Activated CD4-positive, alpha-beta T cell treated with anti-CD3 and anti-CD28 coated beads, Interleukin-2, Interleukin-6, amounts not matched to agents 100 ng/mL and 50 ng/mL, durations not matched to agents 16 hours and 8 hours (primary cell): ENCODE data around the gene CGB7.

Experiments
- DNase-seq: peaks from one replicate; pipeline ENCODE4 v3.0.0-alpha.2; 2020

Gene CGB7

DNA sequence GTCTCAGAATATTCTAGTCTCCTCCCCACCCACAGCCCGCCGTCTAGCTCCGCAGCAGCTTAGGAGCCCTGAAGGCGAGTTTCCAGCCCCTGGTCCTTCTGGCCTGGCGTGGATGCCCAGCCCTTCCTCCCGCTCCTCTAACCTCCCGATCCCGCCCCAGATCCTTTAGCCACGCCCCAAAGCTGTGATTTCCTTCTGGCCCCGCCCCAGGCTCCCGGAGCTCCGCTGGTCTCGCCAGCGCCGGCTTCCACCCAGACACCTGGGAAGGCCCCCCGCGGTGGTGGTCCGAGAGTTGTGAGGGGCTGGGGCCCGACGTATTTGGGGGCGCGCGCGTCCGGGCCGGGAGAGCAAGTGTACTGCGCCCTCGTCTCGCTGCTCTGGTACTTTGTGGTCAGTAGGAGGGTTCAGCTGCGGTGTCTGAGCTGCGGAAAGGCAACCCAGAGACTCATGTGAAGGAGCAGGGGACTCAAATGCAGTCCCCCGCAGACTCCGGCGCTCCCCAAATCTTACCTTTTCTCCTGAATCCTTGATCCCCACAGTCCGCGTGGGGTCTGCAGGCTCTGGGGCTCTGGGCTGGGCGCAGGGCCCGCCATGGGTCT is at the start of gene CGB7:
Gene CGB7, minus strand, starts transcription at position 114 of the 599 bp plus-strand sequence. CDS start 2,374 bp downstream, outside the sequence.
- DNase-seq = peak; percentile 32

DNA sequence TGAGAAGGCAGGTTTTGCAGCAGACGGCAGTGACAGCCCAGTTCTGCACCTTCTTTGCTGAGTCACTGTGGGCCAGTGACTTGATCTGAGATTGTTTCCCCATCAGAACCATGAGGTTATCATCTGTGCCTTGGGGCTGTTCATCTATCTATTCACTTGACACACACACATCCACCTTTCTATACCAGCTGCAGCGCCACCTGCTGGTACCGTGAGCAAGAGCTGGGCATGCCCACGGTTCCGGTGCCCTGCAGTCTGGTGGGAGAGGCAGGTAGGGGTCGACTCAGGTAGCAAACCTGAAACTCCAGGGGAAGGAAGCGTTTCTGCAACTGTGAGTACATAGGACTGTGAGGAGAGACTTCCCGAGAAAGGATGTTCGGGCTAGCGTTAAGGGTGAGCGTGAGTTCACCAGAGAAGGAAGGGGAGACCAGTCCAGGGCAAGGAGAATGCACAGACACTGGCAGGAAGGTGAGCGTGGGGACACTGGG is 49.1 kb upstream of the CGB7 start:
- peak; percentile 72 for DNase-seq

DNA sequence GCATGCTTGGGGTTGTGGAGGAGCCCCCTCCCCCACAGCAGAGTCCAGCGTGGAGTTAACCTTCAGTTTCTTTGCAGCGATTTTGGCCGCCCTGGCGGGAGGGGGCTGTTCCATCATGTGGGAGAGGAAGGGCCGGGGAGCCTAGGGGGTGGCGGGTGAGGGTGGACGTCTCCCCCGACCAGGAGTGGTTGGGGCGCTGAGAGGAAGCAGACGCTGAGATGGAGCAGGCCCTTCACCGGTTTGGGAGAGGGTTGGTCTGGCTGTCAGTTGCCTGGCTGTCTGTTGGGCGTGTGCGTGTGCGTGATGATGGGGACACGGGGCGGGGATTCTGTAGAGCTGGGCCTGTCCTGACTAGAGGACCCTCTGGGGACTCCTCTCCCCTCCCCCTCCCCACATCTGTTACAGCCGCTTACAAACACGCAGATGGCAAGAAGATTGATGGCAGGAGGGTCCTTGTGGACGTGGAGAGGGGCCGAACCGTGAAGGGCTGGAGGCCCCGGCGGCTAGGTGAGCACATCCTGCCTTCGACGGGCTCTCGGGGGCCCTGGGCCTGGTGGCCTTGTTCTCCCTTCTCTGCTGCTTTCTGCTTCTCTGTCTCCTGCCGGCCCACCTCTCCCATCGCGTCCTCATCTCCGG is 46.8 kb upstream of the CGB7 start:
- DNase-seq = no peak

DNA sequence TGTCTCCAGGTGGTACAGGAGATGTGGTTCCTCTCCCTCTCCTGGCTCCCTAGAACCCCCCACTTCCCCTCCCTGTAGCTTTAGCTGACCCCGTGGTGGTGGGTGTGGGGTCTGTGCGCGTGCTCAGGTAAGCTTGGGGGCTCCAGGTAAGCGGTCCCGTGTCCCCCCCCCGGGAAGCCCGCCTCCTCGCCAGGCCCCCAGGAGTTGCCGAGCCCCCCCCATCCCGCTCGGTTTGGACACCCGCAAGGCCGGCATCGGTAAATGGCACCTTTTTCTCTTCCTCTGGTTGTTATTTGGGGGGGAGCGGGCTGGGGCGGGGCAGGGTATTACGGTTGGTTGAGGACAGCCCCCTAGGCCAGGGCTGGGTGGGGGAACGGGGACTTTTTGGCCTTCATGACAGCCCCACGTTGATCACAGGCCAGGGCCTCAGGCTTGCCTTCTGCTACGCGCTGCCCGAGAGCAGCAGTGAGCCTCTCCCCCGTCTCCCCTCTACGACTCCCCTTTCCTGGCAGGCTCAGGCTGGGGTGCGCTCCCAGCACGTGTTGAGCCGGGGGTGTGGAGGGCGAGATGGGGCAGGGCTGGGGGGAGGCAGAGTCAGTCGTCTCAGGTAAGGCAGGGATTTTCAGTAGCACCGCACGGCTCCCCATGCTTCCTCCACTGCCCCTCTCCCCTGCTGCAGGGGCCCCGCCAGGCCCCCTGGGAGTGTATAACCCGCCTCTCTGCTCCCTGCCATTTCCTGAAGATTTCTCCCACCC is 46.0 kb upstream of the CGB7 start:
- DNase-seq = no peak

DNA sequence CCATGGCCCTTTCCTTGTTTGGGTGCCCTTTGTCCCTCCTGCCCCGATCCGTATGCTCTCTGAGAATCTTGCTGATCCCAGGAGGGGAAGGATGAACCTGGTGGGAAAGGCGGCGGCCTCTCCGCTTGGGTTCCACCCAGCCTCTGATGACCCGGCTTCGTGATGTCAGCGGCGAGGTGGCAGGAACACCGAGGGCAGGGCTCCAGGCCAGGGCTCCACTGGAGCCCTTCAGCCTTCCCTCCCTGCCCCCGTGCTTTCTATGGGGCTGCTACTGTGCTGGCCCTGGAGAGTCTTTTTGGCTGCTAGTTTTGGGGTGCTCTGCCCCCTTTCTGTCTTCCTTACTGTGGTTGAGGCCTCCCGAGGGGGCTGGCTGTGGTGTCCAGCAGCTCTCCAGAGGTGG is 44.8 kb upstream of the CGB7 start:
- no peak for DNase-seq

DNA sequence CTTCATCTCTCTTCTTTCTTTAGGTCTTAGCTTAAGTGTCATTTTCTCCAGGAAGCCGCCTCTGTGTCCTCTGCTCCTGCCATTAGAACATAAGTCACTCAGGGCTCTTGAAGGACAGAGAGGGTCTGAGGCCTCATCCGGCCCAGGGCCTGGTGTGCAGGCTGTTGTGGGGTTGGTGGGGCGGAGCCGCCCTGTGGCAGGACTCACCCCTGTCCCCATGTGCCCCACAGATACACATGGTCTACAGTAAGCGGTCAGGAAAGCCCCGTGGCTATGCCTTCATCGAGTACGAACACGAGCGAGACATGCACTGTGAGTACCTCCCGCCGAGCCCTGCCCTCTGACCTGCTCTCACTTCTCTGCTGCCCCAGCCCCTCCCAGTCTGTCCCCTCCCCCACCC is 43.6 kb upstream of the CGB7 start:
- no peak for DNase-seq

DNA sequence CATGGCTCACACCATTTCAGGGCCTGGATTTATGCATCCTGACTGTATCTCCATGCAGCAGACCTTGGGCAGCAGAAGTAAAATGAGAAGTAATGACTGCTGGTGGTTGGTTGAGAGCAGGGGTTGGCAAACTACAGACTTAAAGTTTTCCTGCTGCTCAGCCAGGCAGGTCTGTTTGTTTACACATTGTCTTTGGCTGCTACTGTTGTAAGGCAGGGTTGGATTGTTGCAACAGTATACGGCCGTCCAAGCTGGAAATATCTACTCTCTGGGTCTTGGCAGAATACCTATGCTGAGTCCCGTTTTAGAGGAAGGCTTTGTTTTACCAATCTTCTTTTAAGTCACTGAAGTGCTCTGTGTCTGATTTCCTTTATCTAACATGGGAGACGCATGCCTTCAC is 41.2 kb upstream of the CGB7 start:
- no peak for DNase-seq

DNA sequence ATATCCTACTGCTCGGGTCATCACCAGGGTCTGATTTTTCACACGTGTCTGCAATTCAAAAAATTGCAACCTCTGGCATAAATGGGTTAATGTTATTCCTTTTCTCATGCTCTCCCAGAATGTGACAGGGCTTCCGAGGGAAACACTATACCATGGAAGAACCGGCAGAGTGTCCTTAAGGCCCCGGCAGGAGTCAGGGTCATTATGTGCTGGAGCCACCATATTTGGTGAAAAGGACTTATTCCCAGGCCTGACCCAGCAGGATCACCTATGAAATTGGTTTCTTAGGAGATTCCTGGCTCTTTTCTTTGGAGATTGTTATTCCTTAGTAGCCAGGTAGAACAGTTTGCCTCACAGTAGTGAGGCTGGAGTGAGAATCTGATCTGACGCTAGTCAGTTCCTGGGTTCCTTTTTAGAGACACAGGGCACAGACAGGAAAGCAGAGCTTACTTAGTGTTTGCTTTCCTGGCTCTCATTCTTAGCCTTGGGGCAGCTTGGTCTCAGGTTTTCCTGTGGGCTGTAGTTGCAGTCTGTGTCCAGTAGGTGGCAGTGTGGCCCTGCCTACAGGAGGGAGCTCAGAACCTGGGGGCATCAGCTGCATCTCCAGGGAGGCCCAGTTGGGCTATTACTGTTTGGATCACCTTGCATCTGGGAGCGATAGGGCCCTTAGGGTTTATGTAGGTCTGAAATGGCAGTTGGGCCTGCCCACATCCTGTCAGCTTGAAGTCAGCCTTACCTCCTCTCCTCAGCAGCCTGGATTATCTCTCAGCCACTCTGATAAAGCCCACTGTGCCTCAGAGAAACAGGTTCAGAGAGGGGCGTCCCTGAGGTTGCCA is 40.1 kb upstream of the CGB7 start:
- DNase-seq = peak; percentile 83

DNA sequence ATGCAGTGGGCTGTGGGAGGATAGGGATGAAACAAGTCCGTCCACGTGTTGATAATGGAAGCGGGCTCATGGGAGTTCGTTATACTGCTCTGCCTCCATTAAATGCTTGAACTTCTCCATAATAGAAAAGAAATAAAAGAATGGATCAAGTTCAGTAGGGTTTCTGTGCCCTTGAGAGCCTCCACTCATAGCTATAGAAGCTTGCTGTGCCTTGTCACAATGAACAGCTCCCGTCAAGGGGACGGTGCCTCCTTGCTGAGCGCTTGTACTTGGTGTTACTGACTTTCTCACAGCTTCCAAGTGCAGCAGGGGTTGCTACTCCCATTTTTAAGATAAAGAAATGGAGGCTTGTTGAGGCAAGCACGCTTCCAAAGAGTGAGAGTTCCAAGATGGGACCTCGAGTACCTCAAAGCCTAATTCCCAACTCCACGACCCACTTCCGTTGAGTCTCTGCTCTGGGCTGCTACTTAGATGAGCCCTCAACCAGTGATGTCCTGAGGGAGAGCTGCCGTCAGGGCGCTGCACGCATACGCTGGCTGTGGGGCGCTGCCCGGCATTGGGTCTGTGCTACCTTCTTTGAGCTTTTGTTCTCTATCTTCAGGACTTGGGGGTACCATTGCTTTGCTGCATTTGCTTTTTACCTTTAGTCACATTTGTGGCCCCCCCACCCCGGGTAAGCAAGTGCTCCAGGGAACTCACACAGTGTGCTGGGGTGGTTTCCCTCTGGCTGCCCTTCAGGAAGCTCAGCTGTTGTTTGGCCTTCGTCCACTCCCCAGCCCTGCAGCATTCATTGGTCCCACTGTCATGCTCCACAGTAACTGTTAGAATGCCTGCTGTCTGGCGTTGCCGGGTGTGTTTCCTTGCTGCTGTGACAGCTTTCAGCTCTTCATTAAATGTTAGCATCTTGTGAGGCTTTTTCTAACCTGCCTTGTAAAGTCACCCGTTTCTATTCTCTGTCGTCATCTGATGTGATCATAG is 37.2 kb upstream of the CGB7 start:
- no peak for DNase-seq

DNA sequence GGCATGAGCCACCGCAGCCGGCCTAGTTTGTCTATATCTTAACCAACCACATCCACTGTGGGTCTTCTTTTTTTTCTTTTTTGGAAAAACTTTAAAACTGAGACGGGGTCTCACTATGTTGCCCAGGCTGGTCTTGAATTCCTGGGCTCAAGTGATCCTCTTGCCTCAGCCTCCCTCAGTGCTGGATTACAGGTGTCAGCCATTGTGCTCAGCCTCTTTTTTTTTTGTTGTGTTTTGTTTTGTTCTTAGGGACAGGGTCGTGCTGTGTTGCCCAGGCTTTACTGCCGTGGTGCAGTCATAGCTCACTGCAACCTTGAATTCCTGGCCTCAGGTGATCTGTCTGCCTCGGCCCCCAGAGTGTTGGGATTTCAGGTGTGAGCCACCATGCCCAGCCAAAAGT is 35.1 kb upstream of the CGB7 start:
- DNase-seq = no peak

DNA sequence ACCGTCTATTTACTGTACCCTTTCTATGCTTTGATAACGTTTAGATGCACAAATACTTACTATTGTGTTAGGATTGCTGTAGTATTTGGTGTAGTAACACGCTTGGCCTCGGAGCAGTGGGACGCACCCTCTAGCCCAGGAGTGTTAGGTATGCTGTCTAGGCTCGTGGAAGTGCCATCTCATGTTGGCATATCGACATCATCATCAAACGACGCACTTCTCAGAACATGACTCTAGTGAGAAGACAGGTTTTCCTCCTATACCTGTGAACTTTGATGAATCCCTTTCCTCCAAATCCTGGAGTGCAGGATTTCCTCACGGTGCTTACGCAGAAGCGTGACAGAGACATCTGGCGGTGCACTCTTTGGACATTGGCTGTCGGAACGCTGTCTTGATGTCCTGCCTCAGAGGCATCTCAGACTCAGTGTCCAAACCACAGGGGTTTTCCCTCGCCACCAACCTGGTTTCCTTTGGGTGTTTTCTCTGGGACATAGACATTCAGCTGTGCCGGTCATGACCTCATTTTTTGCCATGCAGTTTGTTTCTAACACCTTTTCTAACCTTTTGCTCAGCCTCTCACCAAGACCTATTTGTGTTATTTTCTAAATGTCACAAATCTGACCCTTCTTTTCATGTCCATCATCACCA is 34.0 kb upstream of the CGB7 start:
- DNase-seq = peak; percentile 23

DNA sequence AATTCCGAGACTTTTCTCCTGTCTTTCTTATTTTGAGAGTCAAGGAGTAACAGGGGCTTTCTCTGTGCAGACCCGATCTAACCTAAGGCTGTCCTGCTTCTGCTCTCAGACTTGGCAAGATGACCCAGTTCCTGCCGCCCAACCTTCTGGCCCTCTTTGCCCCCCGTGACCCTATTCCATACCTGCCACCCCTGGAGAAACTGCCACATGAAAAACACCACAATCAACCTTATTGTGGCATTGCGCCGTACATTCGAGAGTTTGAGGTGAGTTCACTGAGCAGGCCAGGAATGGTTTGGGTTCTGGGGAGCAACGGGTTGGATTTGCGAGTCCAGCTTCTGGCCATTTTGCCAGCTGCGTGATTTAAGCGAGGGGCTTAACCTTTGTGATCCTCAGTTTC is 28.7 kb upstream of the CGB7 start:
- DNase-seq = no peak

DNA sequence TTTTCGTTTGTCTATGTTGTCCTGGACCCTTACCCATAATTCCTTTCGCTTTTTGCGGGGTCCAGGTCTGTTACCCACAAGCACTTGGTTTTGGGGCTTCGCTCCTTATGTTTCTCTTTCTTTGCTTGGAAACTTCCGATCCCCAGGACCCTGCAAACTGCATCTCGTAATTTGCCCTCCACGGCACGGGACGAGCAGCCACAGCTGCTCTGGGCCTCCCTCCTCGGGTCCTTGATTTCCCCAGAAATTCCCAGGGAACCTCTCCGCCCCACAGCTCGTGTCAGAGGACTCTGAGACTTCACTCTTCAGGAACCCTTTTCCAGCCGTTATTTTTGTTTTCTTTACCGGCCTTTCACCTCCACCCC is 28.3 kb upstream of the CGB7 start:
- DNase-seq = no peak

DNA sequence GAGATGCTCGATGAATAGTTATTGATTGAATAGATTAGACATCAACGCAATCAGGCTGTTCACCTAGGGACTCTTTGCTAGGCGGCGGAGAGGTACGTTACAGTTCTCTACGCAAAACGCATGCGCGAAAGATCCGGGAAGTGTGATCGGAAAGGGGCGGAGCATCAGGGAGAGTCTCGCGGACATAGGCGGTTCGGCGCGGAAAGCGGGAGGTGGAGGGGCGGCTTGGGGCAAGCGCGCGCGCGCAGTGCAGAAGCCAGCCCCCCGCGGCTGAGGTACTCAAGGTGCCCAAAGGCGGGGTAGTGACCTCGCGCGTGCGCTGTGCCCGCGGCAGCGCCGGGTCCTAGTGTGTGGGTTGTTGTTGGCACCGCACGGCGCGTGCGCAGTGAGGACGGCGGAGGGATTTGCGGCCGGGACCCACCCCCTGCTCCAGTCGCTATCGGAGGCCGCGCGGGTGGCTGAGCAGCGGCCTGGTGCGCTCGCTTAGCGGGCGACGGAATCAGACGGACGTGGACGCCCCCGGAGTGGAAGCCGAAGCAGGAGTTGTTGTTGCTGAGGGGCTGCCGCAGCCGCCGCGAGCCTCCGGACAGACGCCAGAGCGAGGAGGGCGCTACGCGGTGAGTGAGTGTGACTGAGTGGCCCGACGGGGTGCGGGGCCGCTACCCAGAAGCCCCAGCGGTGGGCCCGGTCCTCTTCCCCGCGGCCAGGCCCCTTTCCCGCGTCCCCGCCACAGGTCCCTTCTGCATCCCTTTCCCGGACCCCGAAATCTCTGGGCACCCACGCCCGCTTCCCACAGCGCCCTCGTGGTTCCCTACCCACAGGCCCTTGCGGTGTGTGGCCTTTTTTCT is 27.7 kb upstream of the CGB7 start, which contains the start of gene SNRNP70:
Gene SNRNP70, plus strand, starts transcription at position 432 of the 848 bp plus-strand sequence. CDS start 964 bp downstream, outside the sequence.
- peak; percentile 100 for DNase-seq

DNA sequence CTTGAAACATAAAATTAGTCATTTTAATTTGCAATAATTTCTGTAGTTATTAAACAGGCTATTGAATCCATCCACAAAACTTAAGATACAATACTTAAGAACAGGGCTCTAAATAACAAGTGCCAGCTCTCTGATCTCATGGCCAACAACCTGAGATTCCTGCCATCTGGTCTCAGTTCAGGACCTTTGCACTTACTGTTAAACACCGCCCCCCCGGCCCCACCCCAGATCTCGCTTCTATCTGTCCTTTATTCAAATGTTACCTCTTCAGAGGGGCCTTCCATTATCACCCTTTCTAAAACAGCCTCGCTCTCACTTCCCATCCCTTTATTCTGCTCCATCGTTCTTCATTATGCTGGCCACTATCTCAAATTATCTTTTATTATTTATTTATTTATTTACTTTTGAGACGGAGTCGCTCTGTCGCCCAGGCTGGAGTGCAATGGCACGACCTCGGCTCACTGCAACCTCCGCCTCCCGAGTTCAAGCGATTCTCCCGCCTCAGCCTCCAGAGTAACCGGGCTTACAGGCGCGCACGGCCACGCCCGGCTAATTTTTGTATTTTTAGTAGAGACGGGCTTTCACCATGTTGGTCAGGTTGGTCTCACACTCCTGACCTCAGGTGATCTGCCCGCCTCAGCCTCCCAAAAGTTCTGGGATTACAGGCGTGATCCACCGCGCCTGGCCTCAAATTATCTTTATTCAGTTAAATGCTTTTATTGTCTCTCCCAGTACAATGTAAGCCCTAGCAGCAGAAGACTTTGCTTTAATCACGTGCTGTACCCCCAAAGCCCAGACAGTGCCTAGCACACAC is 26.9 kb upstream of the CGB7 start:
- DNase-seq = no peak

DNA sequence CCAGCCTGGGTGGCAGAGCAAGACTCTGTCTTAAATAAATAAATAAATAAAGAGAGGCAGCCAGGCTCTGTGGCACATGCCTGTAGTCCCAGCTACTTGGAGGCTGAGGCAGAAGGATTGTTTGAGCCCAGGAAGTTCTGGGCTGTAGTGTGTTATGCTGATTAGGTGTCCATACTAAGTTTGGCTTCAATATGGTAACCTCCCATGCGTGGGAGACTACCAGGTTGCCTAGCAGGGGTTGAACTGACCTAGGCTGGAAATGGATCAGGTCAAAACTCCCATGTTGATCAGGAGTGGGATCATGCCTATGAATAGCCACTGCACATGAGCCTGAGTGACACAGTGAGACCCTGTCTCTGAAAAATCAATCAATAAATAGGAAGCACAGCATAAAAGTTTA is 23.7 kb upstream of the CGB7 start:
- DNase-seq = no peak

DNA sequence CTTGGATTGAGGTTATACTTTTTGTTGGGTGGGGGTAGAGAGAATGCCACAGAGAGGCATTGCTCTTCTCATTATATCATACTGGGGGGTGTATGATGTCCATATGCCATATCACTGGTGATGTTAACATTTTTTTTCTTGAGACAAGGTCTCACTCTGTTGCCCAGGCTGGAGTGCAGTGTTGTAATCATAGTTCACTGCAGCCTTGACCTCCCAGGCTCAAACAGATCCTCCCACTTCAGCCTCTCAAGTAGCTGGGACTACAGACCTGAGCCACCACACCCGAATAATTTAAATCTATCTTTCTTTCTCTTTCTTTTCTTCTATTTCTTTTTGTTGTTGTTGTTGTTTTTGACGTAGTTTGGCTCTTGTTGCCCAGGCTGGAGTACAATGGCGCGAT is 22.8 kb upstream of the CGB7 start:
- no peak for DNase-seq

DNA sequence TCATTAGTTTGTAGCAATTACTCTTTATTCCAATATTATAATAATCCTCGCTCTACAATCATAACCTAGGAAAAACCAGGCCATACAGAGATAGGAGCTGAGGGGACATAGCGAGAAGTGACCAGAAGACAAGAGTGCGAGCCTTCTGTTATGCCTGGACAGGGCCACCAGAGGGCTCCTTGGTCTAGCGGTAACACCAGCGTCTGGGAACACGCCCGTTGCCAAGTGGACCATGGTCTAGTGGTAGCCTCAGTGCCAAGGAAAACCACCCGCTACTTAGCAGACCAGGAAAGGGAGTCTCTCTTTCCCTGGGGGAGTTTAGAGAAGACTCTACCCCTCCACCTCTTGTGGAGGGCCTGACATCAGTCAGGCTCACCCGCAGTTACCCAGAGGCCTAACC is 17.3 kb upstream of the CGB7 start:
- peak; percentile 35 for DNase-seq
